Prostate gland (tissue), 2 donors: Measurements from ENCODE around the gene ACP4. TPM values are rescaled to one million over a fixed set of nuclear protein-coding genes. Genes with fewer than 3 reads are reported as not detected.

Experiments
- DNase-seq: peaks from one replicate; pipeline ENCODE4 v3.0.0-alpha.2; 2019; ENCODE audit warnings: low spot score
- H3K27ac ChIP-seq, 2 donors: fragments of 200-600 bp; sonication (generic); 2 replicates each; pipeline ENCODE4 v1.5.1; 2017 to 2019
- H3K27me3 ChIP-seq: fragments of 200-600 bp; sonication (generic); replicated peaks from 2 replicates; pipeline ENCODE4 v1.5.1; 2019; ENCODE audit not compliant: insufficient read depth
- H3K36me3 ChIP-seq, 2 donors: fragments of 200-600 bp; sonication (generic); 1 replicate in 1 of 2; 2 replicates in 1 of 2; pipeline versions ENCODE4 v1.5.1 to v1.8.1; 2017 to 2019
- H3K4me1 ChIP-seq: fragments of 200-600 bp; sonication (generic); replicated peaks from 2 replicates; pipeline ENCODE4 v1.5.1; 2019
- H3K4me3 ChIP-seq, 2 donors: fragments of 200-600 bp; sonication (generic); 2 replicates each; pipeline ENCODE4 v1.5.1; 2017 to 2019
- H3K9me3 ChIP-seq: fragments of 200-600 bp; sonication (generic); 2 replicates; pipeline ENCODE4 v1.5.1; 2017
- POLR2A ChIP-seq: fragments of 450-650 bp; IDR thresholded peaks from one replicate; pipeline ENCODE4 v1.6.1; 2016; ENCODE audit warnings: antibody characterized with exemption, mild to moderate bottlenecking
- POLR2AphosphoS5 ChIP-seq: sonication (generic); formaldehyde crosslinking; IDR thresholded peaks from one replicate; pipeline ENCODE4 v1.6.1; 2017; ENCODE audit warnings: antibody characterized with exemption
- WGBS: methylation state at CpG from one replicate; pipeline ENCODE4 v1.1.5; 2018; 5-methylcytosine and 5-hydroxymethylcytosine counted together
- intact Hi-C: fragments of 100-400 bp; cut with DNase I; formaldehyde crosslinking; loops from one replicate; pipeline ENCODE4 v1.14.2; 2022
- total RNA-seq, 2 donors: library from RNA; depleted of rRNA; stranded (reverse); fragments of >200 nt; gene quantifications; one replicate each; pipeline ENCODE4 v1.1.0, GENCODE V29; 2016
- TF ChIP-seq, protein P1 (sequence below), 4 experiments: fragments of 200-600 bp in 2 of 4; fragments of 450-650 bp in 2 of 4; sonication (generic) in 2 of 4; IDR thresholded peaks; 1 replicate in 3 of 4; 2 replicates in 1 of 4; pipeline ENCODE4 v1.5.1; 2016 to 2019; ENCODE audit warnings: antibody characterized with exemption in 4 of 4, mild to moderate bottlenecking in 2 of 4, moderate library complexity in 2 of 4

ACP4 gene
- total RNA-seq, 2 donors from 2014 or later = not detected

DNA sequence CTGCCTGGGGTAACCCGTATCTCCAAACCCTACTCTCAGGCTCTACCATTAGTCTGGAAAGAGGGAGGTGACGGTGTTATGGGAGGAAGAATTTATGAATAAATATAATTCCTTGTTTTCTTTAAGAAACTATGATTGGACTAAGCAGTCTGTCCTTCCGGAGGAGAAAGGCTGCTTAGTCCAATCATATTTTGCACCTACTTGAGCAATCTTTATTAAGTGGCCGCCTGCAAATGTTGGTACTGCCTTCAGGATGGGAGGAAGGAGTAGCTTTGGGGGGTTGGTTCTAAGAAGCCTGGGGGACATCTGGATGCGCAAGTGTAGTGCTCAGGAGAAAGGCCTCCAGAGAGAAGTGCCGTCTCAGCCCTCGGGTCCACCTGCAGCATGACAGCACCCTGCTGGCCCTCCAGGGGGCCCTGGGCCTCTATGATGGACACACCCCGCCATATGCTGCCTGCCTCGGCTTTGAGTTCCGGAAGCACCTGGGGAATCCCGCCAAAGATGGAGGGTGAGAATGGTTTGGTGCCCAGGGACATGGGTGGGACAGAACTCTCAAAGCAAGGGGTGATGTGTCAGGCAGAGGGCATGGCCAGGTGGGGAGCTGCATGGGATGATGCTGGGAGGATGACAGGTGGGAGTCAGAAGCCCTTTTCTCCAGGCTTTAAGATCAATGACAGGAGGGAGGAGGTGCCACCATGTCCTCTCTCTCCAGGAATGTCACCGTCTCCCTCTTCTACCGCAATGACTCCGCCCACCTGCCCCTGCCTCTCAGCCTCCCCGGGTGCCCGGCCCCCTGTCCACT is 4.1 kb downstream of the ACP4 start:
- Histone ChIP-seq H3K27me3 (no peaks in the 10 kb centered on the region), H3K4me3 (no peak overlapping the region), H3K27ac (no peak overlapping the region), H3K9me3 (no peaks in the 10 kb centered on the region), H3K4me1 (no peaks in the 10 kb centered on the region), H3K36me3 (peaks cover 4 to 15% of the 10 kb centered on the region in 2 donors)
- TF ChIP-seq, protein P1, sequence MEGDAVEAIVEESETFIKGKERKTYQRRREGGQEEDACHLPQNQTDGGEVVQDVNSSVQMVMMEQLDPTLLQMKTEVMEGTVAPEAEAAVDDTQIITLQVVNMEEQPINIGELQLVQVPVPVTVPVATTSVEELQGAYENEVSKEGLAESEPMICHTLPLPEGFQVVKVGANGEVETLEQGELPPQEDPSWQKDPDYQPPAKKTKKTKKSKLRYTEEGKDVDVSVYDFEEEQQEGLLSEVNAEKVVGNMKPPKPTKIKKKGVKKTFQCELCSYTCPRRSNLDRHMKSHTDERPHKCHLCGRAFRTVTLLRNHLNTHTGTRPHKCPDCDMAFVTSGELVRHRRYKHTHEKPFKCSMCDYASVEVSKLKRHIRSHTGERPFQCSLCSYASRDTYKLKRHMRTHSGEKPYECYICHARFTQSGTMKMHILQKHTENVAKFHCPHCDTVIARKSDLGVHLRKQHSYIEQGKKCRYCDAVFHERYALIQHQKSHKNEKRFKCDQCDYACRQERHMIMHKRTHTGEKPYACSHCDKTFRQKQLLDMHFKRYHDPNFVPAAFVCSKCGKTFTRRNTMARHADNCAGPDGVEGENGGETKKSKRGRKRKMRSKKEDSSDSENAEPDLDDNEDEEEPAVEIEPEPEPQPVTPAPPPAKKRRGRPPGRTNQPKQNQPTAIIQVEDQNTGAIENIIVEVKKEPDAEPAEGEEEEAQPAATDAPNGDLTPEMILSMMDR (IDR thresholded peaks at IDR 0.05) = peak in 2 of 4 experiments; percentile 19 to 38
- TF ChIP-seq POLR2A = no peak
- intact Hi-C loops = no loop called here
- WGBS = 19% methylated on average over 16 of the region's 16 CpGs
- peak; percentile 31 for DNase-seq

DNA sequence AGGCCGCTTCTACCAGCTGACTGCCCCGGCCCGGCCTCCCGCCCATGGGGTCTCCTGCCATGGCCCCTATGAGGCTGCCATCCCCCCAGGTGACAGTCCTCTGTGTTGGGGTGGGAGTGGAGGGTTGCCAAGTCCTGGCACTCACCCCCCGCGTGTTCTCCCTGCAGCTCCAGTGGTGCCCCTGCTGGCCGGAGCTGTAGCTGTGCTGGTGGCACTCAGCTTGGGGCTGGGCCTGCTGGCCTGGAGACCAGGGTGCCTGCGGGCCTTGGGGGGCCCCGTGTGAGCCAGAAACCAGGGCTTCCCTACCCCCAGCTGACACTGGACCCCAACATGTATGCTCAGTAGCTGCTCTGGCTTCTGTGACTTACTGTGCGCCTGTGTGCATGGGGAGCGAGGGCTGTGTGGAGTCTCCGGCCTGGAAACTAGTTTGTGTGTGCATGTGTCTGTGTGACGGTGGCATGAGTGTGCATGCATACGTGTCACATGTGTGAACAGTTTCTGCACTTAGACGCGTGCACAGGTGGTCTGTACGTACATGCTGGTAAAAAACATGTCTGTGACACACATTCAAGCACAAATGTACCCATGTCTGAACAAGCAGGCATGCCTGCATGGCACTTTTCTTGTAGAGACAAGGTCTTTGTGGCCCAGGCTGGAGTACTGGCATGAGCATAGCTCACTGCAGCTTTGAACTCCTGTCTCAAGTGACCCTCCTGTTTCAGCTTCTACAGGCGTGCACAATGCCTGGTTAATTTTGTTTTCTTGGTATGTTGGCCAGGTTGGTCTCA is 4.9 kb downstream of the ACP4 start:
- Histone ChIP-seq H3K27ac (no peak overlapping the region), H3K27me3 (no peaks in the 10 kb centered on the region), H3K4me3 (no peak overlapping the region), H3K36me3 (peaks cover 4 to 15% of the 10 kb centered on the region in 2 donors), H3K4me1 (peaks cover 4% of the 10 kb centered on the region), H3K9me3 (no peaks in the 10 kb centered on the region)
- DNase-seq = no peak
- 52% methylated on average over 18 of the region's 18 CpGs for WGBS
- TF ChIP-seq, protein P1 (IDR thresholded peaks at IDR 0.05) = peak in 1 of 4 experiments; percentile 19
- TF ChIP-seq POLR2A = no peak
- intact Hi-C loops = no loop called here

DNA sequence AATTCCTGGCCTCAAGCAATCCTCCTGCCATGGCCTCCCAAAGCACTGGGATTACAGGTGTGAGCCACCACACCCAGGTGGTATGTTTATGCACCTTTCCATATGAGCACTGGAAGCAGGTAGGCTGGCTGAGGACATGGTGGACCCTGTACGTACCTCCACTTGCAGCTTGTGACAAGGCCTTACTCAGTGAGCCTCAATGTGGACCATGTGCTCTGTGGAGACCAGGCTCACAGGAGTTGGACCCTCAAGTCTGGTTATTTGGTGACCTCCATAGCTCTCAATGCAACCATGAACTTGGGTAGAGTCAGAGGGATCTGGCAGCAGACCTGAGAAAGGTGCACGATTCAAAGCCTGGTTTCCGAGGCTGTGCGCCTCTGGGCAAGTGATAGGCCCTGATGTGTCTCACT is 5.5 kb downstream of the ACP4 start:
- no peaks in the 10 kb centered on the region for H3K9me3 ChIP-seq
- no peaks in the 10 kb centered on the region for H3K27me3 ChIP-seq
- 98% methylated on average over 4 of the region's 4 CpGs for WGBS
- intact Hi-C loops = no loop called here
- TF ChIP-seq, protein P1 (IDR thresholded peaks at IDR 0.05) = no peak
- no peak for TF ChIP-seq POLR2A
- no peak for TF ChIP-seq POLR2AphosphoS5
- no peak for DNase-seq
- H3K4me3 ChIP-seq = no peak overlapping the region
- peaks cover 4% of the 10 kb centered on the region for H3K4me1 ChIP-seq
- peaks cover 4 to 15% of the 10 kb centered on the region in 2 donors for H3K36me3 ChIP-seq
- H3K27ac ChIP-seq = no peak overlapping the region

DNA sequence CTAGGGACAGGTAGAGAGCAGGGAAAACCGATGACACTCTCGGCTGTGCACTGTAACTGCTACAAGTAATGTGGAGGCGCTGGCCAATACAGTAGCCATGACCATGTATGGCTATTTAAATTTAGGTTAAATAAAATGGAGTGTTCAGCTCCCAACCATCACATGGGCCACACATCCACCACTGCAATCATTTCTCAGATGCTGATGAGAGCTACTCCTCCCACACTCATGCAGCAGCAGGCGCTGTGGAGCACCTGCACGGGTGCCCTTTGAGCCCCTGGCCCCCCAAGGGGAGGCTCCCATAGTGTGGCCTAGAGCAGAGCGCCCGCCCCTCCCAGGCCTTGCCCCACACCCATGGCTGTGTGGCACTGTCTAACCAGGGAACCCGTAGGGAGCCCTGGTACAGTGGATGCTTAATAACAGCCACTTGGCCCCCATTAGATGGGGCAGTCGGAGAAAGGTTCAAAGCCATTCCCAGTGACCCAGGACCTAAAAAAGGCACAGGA is 6.0 kb downstream of the ACP4 start:
- Histone ChIP-seq H3K36me3 (peaks cover 4 to 15% of the 10 kb centered on the region in 2 donors), H3K4me1 (peaks cover 6% of the 10 kb centered on the region), H3K27me3 (no peaks in the 10 kb centered on the region), H3K27ac (peak overlapping the region in 1 of 2 donors; percentile 31), H3K4me3 (no peak overlapping the region), H3K9me3 (no peaks in the 10 kb centered on the region)
- intact Hi-C loops = no loop called here
- WGBS = 85% methylated on average over 9 of the region's 9 CpGs
- TF ChIP-seq, protein P1 (IDR thresholded peaks at IDR 0.05) = no peak
- TF ChIP-seq POLR2A (no peak), POLR2AphosphoS5 (no peak)
- no peak for DNase-seq
